ENCODE results near the gene CHI3L1.

CHI3L1 gene

DNA sequence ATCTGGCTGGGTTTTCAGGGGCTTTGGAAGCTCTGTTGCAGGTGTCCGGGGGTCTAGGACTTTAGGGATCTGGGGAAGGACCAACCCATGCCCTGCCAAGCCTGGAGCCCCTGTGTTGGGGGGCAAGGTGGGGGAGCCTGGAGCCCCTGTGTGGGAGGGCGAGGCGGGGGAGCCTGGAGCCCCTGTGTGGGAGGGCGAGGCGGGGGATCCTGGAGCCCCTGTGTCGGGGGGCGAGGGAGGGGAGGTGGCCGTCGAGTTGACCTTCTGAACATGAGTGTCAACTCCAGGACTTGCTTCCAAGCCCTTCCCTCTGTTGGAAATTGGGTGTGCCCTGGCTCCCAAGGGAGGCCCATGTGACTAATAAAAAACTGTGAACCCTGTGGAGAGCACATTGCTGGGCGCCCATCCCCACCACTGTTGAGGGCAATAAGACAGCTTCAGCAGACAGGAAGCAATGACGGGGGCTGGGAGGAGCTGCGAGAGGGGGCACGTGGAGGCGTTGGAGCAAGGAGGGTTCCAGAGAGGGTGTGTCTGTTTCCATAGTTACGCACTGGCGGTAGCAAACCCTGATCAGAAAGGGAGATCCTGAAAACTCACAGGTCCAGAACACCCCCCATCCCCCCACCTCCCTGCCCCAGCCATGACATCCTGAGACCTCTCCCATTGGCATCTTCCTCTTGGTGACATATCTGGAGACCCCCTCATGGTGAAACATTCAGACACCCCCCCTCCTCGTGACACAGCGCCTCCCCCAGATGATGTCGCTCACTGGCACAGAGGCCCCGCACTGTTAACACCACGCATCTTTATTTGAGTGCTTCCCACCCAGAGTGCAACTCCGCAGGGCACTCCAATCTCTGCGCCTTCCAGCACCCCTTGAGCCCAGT, 19.2 kb downstream of the CHI3L1 start:
- no peak for DNase-seq

DNA sequence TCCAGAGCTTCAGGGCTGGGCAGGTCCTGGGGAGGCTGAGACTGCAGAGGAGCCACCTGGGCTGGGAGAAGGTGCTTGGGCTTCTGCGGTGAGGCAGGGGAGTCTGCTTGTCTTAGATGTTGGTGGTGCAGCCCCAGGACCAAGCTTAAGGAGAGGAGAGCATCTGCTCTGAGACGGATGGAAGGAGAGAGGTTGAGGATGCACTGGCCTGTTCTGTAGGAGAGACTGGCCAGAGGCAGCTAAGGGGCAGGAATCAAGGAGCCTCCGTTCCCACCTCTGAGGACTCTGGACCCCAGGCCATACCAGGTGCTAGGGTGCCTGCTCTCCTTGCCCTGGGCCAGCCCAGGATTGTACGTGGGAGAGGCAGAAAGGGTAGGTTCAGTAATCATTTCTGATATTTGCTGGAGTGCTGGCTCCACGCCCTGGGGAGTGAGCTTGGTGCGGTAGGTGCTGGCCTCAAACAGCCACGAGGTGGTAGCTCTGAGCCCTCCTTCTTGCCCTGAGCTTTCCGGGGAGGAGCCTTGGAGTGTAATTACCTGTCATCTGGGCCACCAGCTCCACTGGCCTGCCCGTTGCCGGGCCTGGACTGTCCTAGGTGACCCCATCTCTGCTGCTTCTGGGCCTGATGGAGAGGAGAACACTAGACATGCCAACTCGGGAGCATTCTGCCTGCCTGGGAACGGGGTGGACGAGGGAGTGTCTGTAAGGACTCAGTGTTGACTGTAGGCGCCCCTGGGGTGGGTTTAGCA, 20.1 kb downstream of the CHI3L1 start:
- DNase-seq, result no peak

DNA sequence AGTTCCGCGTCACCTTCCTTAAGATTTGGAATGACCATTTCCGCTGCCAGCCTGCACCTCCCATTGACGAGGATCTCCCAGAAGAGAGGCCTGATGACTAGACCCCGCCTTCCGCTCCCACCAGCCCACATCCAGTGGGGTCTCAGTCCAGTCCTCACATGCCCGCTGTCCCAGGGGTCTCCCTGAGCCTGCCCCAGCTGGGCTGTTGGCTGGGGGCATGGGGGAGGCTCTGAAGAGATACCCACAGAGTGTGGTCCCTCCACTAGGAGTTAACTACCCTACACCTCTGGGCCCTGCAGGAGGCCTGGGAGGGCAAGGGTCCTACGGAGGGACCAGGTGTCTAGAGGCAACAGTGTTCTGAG, 20.7 kb downstream of the CHI3L1 start:
- no peak for DNase-seq

GRCh38 chr1:203165101-203165799, 21.3 kb downstream of the CHI3L1 start:
- DNase-seq, result no peak

- no peak for DNase-seq
Observed at GRCh38 chr1:203163891-203164635, 22.4 kb downstream of the CHI3L1 start.

- no peak for DNase-seq
Observed at GRCh38 chr1:203162403-203162802, 24.1 kb downstream of the CHI3L1 start.

DNA sequence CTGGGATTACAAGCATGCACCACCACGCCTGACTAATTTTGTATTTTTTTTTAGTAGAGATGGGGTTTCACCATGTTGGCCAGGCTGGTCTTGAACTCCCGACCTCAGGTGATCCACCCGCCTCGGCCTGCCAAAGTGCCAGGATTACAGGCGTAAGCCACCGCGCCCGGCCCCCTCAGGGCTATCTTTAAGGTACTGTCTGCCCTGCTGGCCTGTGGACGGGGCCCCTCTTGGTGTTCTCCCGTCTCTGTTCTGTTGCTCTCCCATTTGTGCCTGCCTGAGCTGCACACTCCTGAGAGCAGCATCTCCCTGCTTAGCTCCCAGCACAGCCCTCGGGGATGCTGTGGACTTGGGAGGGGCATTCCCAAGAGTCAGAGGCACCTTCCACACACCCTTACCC, 24.8 kb downstream of the CHI3L1 start:
- DNase-seq, result no peak

- no peak for DNase-seq
Observed at GRCh38 chr1:203161175-203161574, 25.3 kb downstream of the CHI3L1 start.

- DNase-seq, result no peak
Observed at GRCh38 chr1:203159844-203160243, 26.7 kb downstream of the CHI3L1 start.

DNA sequence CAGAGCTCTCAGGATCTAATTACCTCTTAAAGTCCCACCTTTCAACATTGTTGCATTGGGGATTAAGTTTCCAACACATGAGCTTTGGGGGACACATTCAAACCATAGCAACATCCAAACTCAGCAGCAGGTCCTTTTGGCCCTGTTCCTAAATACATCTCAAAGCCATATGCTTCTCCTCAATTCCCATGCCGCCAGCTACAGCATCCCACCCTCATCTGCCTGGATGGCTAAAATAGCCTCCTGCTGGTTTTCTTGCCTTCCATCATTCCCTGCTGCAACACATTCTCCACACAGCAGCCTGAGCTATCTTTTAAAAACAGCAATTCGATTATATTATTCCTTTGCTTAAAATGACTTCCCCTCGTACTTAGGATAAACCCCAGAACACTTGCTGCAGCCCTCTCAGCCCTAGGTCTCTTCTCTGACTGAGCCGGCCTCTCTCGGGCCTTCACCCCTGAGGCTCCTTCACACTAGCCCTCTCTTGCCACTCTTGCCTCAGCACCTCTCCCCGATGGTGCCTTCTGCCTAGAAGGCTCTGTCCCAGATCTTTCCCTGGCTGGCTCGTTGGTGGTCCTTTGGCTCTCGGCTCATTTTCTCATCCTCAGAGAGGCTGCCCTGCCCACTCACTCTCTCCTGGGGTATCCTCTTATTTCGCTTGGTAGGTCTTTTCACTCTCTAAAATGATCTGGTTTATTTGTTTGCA, 27.4 kb downstream of the CHI3L1 start:
- peak; percentile 82 for DNase-seq

- no peak for DNase-seq
Observed at GRCh38 chr1:203158423-203158822, 28.1 kb downstream of the CHI3L1 start.

GRCh38 chr1:203156280-203156679, 30.2 kb downstream of the CHI3L1 start:
- no peak for DNase-seq

DNA sequence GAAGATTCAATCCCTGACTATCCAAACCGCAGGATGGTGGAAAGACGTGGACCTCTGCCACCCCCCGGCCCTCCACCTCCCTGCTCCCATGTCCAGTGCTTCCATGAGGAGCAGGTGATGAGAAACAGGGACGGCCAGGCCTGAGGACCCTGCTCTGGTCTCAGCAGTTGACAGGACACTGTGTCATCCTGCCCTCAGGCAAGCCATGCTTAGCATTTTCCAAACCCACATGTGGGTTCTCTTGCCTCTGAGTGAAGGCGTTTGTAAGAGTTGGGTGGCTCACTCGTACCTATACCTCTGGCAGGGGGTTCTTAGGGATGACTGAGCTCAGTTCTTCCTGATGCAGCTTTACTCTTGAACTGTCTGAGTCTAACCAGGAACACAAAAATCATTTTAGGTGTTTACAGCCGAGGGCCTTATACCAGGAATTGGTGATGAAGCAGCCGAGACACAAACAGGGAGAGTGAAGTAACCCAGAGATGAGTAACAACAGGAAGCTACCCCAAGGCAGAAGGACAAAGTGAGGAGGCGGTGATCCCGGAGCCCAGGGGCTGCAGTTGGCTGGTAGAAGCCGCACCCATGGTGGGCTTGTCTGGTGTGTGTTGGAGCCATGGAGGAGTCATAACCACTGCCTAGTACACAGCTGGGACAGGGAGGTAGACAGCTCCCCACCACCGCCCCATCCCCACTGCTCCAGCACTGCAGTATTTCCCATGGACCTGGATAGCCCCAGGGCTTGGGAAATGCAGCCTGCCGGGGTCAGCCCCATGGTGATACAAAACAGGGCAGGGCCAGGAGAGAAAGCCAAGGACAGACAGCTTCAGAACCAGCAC, 32.3 kb downstream of the CHI3L1 start:
- no peak for DNase-seq

DNA sequence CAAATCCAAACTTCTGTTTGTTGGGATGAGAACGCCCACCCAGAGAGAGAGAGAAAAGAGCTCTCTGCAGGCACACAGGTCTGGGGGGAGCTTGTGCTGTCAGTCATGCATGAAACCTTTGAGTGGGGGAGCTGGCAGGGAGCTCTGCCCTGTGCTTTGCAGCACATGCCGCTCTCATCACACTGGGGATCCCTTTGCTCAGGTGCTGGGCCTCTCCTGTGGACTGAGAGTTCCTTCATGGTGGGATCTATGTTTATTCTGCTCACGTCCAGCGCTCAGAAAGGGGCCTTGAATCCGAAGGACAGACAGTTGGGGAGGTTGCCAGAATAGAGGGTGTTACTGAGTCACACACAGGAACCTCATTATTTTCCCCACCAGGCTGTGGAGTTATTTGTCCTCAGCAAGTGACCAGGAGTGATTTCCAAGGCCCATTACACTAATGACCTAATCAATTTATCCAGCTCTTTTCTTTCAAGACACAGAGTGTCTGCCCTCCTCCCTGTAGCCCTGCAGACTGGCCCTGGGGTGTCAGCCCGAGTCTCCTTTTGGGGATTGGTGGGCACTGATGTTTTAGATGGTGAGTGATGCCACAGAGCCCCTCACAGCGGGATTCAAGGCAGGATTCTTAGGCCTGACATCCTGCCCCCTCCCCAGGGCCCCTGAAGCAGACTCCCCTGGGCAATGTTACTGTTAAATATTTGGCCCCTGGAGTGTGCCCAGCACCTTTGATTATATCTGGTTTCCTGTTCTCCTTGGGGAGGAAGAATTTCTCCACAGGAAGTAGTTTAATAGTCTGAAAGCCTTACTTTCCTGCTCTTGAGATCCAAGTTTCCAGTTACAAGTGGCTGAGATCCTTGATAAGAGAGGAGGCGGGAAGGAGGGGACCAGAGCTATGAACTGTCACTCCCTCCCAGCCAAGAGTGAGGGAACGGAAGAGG, 33.2 kb downstream of the CHI3L1 start:
- no peak for DNase-seq

DNA sequence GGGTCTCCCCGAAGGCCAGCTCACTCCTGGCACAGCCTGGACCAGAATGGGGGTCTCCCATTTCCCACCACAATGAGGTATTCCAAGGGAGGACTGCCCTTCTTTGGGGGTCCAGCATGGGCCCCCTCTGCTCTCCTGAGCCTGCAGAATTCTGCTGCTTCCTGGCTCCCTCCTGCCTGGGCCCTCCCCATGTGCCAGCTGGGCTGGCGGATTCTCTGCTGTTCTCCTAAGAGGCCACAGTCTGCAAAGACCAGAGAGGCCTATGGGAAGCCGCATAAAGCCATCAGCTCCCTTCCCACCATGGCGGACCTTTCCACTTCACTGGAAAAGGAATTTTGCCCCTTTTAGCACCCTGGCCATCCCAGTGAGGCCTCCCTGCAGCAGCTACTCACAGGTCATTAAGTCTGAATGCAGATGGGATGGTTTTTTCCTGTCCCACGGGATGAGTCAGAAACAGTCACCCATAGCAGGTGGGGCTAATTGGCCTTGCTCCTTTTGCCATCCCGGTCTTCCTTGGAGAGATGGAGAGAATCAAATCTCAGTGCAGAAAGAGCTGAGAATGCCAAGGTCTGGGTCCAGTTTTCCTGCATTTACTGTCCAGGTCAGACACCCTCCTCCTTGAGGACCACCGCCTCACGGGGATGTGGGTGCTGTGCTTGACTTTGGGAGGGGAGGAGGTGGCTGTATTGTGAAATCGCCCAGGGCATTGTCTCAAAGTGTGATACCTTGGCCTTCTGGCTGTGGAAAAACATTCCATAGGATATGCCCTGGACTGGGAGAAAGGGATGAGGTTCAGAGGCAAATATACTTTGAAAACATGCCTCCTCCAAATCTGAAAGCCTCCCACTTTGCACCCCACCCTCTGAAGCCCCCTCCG, 34.1 kb downstream of the CHI3L1 start:
- DNase-seq, result no peak

DNA sequence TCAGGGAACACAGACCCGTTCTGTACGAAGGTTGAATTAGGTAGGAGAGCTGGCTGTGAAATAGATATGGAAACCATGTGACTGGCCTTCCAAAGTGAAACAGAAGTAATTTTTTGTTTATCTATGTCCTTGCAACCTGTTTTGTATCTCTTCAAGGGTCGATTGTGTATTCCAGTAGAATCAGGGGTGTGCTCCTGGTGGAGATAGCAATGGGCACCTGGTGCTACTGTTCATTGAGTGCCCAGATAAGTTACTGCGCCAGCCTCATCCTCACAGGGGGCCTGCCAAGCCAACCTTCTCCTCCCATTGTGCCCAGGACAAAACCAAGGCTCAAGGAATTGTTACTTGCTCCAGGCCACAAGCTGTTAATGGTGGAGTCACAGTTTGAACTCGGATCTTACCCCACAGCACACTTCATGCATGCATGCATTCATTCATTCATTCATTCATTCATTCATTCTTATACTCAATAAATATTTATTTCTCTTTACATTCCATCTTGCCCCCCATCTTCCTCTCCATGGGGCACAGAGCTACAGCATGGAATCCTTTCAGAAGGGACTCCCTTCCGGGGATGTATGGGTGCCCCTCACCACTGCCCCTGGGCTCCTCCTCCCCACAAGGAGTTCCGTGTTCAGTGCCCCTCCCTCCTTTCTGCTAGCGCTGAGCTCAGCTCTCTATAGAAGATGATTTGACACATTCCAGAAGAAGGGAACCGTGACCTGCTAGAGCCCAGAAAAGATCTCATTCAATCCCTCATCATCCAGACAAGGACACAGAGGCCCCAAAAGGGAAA, 34.9 kb downstream of the CHI3L1 start:
- no peak for DNase-seq

GRCh38 chr1:203150511-203151297, 35.8 kb downstream of the CHI3L1 start:
- no peak for DNase-seq

Data from NCI-H1105 (cell line).